Ishikawa (cell line): Measurements from ENCODE around the gene CEP126.

Experiments
- TAF1 ChIP-seq: IDR thresholded peaks from 2 replicates; pipeline ENCODE4 v1.6.1; 2012; ENCODE audit warnings: low read depth, mild to moderate bottlenecking
- ZBTB7A ChIP-seq: IDR thresholded peaks from 2 replicates; pipeline ENCODE4 v1.6.1; 2012; ENCODE audit warnings: low read depth
- TF ChIP-seq, protein P1 (sequence below): IDR thresholded peaks from 2 replicates; pipeline ENCODE4 v1.6.1; 2012; ENCODE audit warnings: low read depth, mild to moderate bottlenecking
- TF ChIP-seq, protein P2 (sequence below): IDR thresholded peaks from 2 replicates; pipeline ENCODE4 v1.6.1; 2012

DNA sequence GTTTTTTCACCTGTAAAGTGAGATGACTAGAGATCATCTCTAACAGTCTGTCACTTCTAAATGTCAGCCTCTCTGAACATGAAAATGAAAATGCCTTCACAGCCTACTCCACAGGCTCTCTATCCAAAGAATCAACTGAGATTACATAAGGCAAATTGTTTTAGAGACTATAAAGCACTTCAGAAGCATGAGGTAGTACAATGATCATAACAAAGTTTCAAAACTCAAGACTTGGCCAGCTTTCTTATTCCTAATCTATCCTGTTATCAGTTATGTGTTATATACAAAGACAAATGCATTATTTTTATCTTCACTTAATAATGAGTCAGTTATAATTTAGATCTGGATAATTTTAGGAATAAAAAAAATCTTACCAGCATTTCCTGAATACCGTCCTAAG is 20.3 kb upstream of the CEP126 start:
- TF ChIP-seq ZBTB7A, result no peak
- TF ChIP-seq, protein P1, sequence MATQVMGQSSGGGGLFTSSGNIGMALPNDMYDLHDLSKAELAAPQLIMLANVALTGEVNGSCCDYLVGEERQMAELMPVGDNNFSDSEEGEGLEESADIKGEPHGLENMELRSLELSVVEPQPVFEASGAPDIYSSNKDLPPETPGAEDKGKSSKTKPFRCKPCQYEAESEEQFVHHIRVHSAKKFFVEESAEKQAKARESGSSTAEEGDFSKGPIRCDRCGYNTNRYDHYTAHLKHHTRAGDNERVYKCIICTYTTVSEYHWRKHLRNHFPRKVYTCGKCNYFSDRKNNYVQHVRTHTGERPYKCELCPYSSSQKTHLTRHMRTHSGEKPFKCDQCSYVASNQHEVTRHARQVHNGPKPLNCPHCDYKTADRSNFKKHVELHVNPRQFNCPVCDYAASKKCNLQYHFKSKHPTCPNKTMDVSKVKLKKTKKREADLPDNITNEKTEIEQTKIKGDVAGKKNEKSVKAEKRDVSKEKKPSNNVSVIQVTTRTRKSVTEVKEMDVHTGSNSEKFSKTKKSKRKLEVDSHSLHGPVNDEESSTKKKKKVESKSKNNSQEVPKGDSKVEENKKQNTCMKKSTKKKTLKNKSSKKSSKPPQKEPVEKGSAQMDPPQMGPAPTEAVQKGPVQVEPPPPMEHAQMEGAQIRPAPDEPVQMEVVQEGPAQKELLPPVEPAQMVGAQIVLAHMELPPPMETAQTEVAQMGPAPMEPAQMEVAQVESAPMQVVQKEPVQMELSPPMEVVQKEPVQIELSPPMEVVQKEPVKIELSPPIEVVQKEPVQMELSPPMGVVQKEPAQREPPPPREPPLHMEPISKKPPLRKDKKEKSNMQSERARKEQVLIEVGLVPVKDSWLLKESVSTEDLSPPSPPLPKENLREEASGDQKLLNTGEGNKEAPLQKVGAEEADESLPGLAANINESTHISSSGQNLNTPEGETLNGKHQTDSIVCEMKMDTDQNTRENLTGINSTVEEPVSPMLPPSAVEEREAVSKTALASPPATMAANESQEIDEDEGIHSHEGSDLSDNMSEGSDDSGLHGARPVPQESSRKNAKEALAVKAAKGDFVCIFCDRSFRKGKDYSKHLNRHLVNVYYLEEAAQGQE, result no peak
- TF ChIP-seq TAF1, result no peak
- TF ChIP-seq, protein P2, sequence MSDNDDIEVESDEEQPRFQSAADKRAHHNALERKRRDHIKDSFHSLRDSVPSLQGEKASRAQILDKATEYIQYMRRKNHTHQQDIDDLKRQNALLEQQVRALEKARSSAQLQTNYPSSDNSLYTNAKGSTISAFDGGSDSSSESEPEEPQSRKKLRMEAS, result no peak
